Stomach (tissue), 4 donors: ENCODE results near the gene XXYLT1.

ENCODE experiments used
- CTCF ChIP-seq, 7 experiments: fragments of 450-650 bp in 4 of 7; fragments of 200-600 bp in 3 of 7; sonication (generic) in 3 of 7; IDR thresholded peaks; one replicate each; pipeline ENCODE4 v1.5.1; 2016 to 2019; ENCODE audit warnings: antibody characterized with exemption in 7 of 7, control low read depth in 2 of 7, mild to moderate bottlenecking in 1 of 7
- EP300 ChIP-seq: sonication (generic); formaldehyde crosslinking; IDR thresholded peaks from one replicate; pipeline ENCODE4 v1.6.1; 2017; ENCODE audit warnings: antibody characterized with exemption
- POLR2A ChIP-seq, 4 donors: fragments of 450-650 bp; IDR thresholded peaks; one replicate each; pipeline ENCODE4 v1.6.1; 2016; ENCODE audit warnings: antibody characterized with exemption in 4 of 4, control low read depth in 2 of 4, mild to moderate bottlenecking in 1 of 4, moderate library complexity in 1 of 4

- TF ChIP-seq CTCF (IDR thresholded peaks at IDR 0.05) (no peak), POLR2A (IDR thresholded peaks at IDR 0.05) (no peak), EP300 (no peak)
Measured at GRCh38 chr3:195043607-195044339, 227.2 kb downstream of the XXYLT1 start.
